HEK293 (cell line): Measurements from ENCODE around the gene RPS6KA2.

Experiments used
- CTCF ChIA-PET: fragments of 350-600 bp; formaldehyde crosslinking; extraction: SDS; loops from one replicate; lab custom pipeline; 2021; ENCODE audit warnings: antibody characterized with exemption; lab: Yijun Ruan, JAX
- POLR2A ChIA-PET: fragments of 300-600 bp; formaldehyde crosslinking; extraction: SDS; loops from one replicate; lab custom pipeline; 2020; ENCODE audit warnings: antibody characterized with exemption, inconsistent platforms; lab: Yijun Ruan, JAX
- H3K27ac ChIP-seq: fragments of 200-500 bp; sonication (Bioruptor generic); 2 replicates; pipeline ENCODE4 v1.5.1; 2014; ENCODE audit warnings: low read depth, low read length, control low read depth, inconsistent platforms; ENCODE audit errors: extremely low read depth
- H3K36me3 ChIP-seq, 2 experiments: fragments of 200-500 bp in 1 of 2; sonication (Bioruptor generic) in 1 of 2; 1 replicate in 1 of 2; 2 replicates in 1 of 2; pipeline ENCODE4 v1.5.1; 2014 to 2017; ENCODE audit warnings: inconsistent platforms in 2 of 2, low read length in 2 of 2; ENCODE audit not compliant: control insufficient read depth in 2 of 2, insufficient read depth in 1 of 2
- H3K4me1 ChIP-seq: fragments of 200-500 bp; sonication (Bioruptor generic); 2 replicates; pipeline ENCODE4 v1.5.1; 2014; ENCODE audit warnings: mild to moderate bottlenecking, low read length, inconsistent platforms; ENCODE audit not compliant: control insufficient read depth, insufficient read depth
- H3K4me3 ChIP-seq: 2 replicates; pipeline ENCODE4 v1.5.1; 2011; ENCODE audit warnings: low read depth, mild to moderate bottlenecking, control low read depth, low read length, moderate library complexity
- H3K9me3 ChIP-seq: fragments of 200-500 bp; sonication (Bioruptor generic); 2 replicates; pipeline ENCODE4 v1.5.1; 2014; ENCODE audit warnings: low read depth, low read length, inconsistent platforms; ENCODE audit not compliant: control insufficient read depth, insufficient read depth
- GLI4 ChIP-seq: fragments of 450-650 bp; formaldehyde crosslinking; IDR thresholded peaks from 2 replicates; pipeline ENCODE4 v1.5.1; 2016; ENCODE audit warnings: missing biosample characterization, missing genetic modification characterization
- KLF7 ChIP-seq: fragments of 450-650 bp; formaldehyde crosslinking; IDR thresholded peaks from 2 replicates; pipeline ENCODE4 v1.5.1; 2016; ENCODE audit warnings: missing biosample characterization, missing genetic modification characterization, borderline replicate concordance
- MYNN ChIP-seq: fragments of 450-650 bp; formaldehyde crosslinking; IDR thresholded peaks from 2 replicates; pipeline ENCODE4 v1.5.1; 2016; ENCODE audit warnings: missing biosample characterization, missing genetic modification characterization, borderline replicate concordance
- PRDM2 ChIP-seq: fragments of 450-650 bp; formaldehyde crosslinking; IDR thresholded peaks from 2 replicates; pipeline ENCODE4 v1.5.1; 2016; ENCODE audit warnings: missing biosample characterization, missing genetic modification characterization, borderline replicate concordance
- SP2 ChIP-seq: fragments of 450-650 bp; formaldehyde crosslinking; IDR thresholded peaks from 2 replicates; pipeline ENCODE4 v1.5.1; 2016; ENCODE audit warnings: missing biosample characterization, missing genetic modification characterization
- YY1 ChIP-seq: fragments of 450-650 bp; formaldehyde crosslinking; IDR thresholded peaks from 2 replicates; pipeline ENCODE4 v1.5.1; 2018; ENCODE audit warnings: missing biosample characterization, missing genetic modification characterization
- ZBTB1 ChIP-seq: fragments of 450-650 bp; formaldehyde crosslinking; IDR thresholded peaks from 2 replicates; pipeline ENCODE4 v1.5.1; 2016; ENCODE audit warnings: missing biosample characterization, missing genetic modification characterization
- ZBTB49 ChIP-seq: fragments of 450-650 bp; formaldehyde crosslinking; IDR thresholded peaks from 2 replicates; pipeline ENCODE4 v1.5.1; 2016; ENCODE audit warnings: missing biosample characterization, missing genetic modification characterization, low read depth
- ZFP37 ChIP-seq: fragments of 450-650 bp; formaldehyde crosslinking; IDR thresholded peaks from 2 replicates; pipeline ENCODE4 v1.5.1; 2016; ENCODE audit warnings: missing biosample characterization, missing genetic modification characterization
- ZFP41 ChIP-seq: fragments of 450-650 bp; formaldehyde crosslinking; IDR thresholded peaks from 2 replicates; pipeline ENCODE4 v1.5.1; 2016; ENCODE audit warnings: missing biosample characterization, missing genetic modification characterization, borderline replicate concordance
- ZNF19 ChIP-seq: fragments of 450-650 bp; formaldehyde crosslinking; IDR thresholded peaks from 2 replicates; pipeline ENCODE4; 2016; ENCODE audit warnings: missing biosample characterization, missing genetic modification characterization, low read depth
- ZNF221 ChIP-seq: fragments of 450-650 bp; formaldehyde crosslinking; IDR thresholded peaks from 2 replicates; pipeline ENCODE4 v1.5.1; 2017; ENCODE audit warnings: missing biosample characterization, missing genetic modification characterization, borderline replicate concordance
- ZNF274 ChIP-seq, 2 experiments: fragments of 200-500 bp in 1 of 2; fragments of 450-650 bp in 1 of 2; sonication (Bioruptor generic) in 1 of 2; formaldehyde crosslinking in 1 of 2; IDR thresholded peaks; 2 replicates each; pipeline versions ENCODE4 v1.5.1 to v1.6.1; 2014 to 2016; ENCODE audit warnings: borderline replicate concordance in 1 of 2, inconsistent platforms in 1 of 2, low read length in 1 of 2, missing biosample characterization in 1 of 2, missing genetic modification characterization in 1 of 2
- ZNF311 ChIP-seq: fragments of 450-650 bp; formaldehyde crosslinking; IDR thresholded peaks from 2 replicates; pipeline ENCODE4 v1.5.1; 2017; ENCODE audit warnings: missing biosample characterization, missing genetic modification characterization, borderline replicate concordance
- ZNF362 ChIP-seq: fragments of 450-650 bp; formaldehyde crosslinking; IDR thresholded peaks from 2 replicates; pipeline ENCODE4 v1.5.1; 2016; ENCODE audit warnings: missing biosample characterization, missing genetic modification characterization
- ZNF530 ChIP-seq: fragments of 450-650 bp; formaldehyde crosslinking; IDR thresholded peaks from 2 replicates; pipeline ENCODE4 v1.5.1; 2016; ENCODE audit warnings: low read depth, missing biosample characterization, missing genetic modification characterization
- ZNF791 ChIP-seq: fragments of 450-650 bp; formaldehyde crosslinking; IDR thresholded peaks from 2 replicates; pipeline ENCODE4 v1.5.1; 2016; ENCODE audit warnings: missing biosample characterization, missing genetic modification characterization

Gene RPS6KA2

GRCh38 chr6:166489301-166490155 is 137.5 kb downstream of the RPS6KA2 start:
- no peak overlapping the region for H3K27ac ChIP-seq
- ChIA-PET POLR2A (interaction anchor here (2.1 kb wide), 1 partner anchor 137 kb away, joined by 6 read pairs; the partner anchor contains the start of gene RPS6KA2), CTCF (interaction anchor here (0.6 kb wide), 1 partner anchor 22 kb away, joined by 3 read pairs; no protein-coding TSS in a partner anchor)
- TF ChIP-seq SP2 (tag by site-specific recombination) (no peak), KLF7 (tag by site-specific recombination) (no peak), ZFP37 (tag by site-specific recombination) (no peak), YY1 (tag by site-specific recombination) (no peak), GLI4 (tag by site-specific recombination) (no peak), ZNF274 (IDR thresholded peaks at IDR 0.05; ENCODE audit: low read length) (no peak), ZNF274 (tag by site-specific recombination; IDR thresholded peaks at IDR 0.05; ENCODE audit: borderline replicate concordance) (no peak), ZNF221 (tag by site-specific recombination) (no peak), MYNN (tag by site-specific recombination) (no peak), PRDM2 (tag by site-specific recombination) (no peak), ZNF19 (tag by site-specific recombination) (no peak), ZNF530 (tag by site-specific recombination) (no peak), ZBTB49 (tag by site-specific recombination) (no peak), ZNF311 (no peak), ZFP41 (tag by site-specific recombination) (no peak), ZBTB1 (no peak), ZNF362 (no peak), ZNF791 (tag by site-specific recombination) (no peak)
- H3K4me1 ChIP-seq: peaks cover 18% of the 10 kb centered on the region
- no peak overlapping the region for H3K4me3 ChIP-seq
- H3K36me3 ChIP-seq: no peaks in the 10 kb centered on the region
- H3K9me3 ChIP-seq: no peaks in the 10 kb centered on the region
